GM21526 (cell line): ENCODE data around the gene C21orf58.
"Not testable (repeated sequence)": the region's sequence is repeated elsewhere in the genome, so short reads cannot be mapped to it uniquely, and the experiment has no call there.

Experiments
- ATAC-seq: cut with Tn5 transposase; IDR thresholded peaks from one replicate; pipeline ENCODE4 v1.9.1; 2021; ENCODE audit warnings: moderate library complexity; ENCODE audit not compliant: unreplicated experiment, low FRiP score

Gene C21orf58

DNA sequence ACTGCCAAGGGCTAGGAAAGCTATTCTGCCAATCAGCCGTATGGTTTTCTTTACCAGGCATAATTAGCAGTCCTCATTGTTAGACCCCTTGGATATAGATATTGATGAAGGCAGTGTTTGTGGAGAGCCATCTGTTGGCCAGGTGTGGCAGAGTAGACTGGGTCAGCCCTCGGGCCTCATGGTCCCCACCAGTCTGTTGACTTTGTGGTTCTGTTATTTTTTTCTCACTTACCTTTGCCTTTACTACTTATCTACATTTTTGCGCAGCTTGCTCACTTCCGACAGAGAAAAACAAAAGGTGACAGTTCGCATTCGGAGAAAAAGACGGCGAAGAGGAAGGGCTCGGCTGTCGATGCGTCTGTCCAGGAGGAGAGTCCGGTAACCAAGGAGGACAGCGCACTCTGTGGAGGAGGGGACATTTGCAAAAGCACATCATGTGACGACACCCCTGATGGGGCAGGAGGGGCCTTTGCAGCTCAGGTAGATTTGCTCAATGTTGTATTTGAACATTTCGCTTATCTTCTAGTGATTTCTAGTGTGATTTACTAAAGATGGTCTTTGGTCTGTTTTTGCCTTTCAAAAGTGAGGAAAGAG is 2.5 kb upstream of the C21orf58 start:
- no peak for ATAC-seq

DNA sequence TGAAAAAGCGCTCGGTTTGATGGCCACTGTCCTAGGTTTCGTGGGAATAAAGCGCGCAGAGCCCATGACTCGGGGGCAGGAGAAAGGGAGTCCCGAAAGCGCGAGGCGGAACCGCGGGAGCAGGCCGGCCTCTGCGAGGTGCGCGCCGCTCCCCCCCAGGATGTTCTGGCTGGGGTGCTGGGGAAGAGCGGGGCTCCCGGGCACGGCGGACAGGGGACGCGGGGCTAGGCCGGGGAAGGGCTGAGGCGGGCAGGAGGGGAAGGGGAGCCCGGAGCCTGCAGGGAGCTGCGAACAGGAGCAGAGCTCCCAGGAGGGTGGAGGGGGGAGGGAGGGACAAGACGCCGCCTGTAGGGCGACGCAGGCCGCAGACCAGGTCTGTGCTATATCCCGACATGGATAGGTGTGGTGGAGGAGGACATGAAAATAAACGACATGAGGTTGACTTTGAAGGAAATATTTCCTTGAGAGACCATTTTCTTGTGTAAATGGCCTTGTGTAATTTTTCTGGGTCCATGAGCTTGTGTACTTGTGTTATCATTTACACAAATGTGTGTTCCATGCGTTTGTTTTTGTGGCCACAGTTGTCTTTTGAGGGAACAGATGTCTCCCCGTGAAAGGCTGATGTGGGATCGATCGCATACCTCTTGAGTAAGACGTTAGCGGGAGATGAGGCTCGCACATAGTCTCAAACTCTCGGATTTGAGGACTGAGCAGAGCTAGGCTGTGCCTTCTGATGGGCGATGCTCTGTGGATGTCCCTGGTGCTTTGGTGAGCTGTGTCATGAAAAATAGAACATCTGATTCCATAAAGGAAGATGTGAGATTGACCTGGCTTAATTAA is 1.6 kb upstream of the C21orf58 start:
- peak; percentile 7 for ATAC-seq

DNA sequence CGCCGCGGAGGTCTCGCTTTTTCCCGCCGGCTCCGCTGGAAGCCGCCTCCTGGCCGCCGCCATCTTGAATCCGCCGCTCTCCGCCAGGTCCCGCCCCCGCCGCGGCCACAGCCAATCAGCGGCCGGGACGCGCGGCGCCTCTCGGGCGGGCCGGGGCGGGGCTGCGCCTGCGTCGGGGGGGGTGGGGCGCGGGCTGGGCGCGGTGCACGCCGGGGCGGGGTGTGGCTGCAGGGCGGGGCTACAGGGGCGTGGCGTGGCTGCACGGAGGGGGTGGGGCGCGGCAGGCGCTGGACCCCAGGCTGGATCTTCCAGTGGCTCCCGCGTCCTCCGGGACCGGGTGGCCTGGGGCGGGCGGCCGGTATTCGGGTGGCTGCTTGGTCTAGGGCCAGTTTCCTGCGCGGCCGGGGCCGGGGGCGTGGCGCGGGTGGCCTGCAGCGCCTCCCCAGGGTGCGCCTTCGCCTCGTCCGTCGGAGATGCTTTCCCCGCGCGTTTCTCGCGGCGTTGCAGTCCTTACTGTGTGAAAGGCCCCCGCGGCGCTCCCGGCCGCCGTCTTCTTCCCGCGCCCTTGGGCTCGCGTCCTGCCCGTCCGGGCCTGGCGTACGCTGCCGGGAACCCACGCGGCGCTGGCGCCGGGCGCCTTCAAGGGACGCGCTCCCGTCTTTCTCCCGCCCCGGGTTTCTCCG is 861 bp upstream of the C21orf58 start:
- ATAC-seq, result peak; percentile 42

DNA sequence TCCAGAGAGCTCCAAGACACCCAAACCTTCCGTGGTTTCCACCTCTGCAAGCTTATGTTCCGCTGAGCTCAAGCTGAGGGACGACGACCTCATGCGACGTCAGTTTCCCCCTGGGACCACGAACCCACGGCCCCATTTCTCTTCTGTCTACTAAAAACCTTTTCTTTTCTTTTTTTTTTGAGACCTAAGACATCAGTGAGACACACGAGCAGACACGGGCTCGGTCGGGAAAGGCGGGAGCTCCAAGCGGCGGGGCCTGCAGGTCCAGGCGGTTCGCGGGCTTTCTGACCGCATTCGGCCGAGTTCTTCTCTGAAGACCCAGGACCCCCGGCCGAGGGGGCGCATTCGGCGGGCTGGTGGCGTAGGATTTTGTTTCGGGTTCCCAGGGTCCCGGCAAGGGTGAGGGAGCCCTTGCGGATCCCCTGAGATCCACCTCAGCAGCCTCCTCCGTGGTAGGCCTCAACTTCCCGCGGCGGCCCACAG is 402 bp downstream of the C21orf58 start:
- ATAC-seq, result peak; percentile 1

DNA sequence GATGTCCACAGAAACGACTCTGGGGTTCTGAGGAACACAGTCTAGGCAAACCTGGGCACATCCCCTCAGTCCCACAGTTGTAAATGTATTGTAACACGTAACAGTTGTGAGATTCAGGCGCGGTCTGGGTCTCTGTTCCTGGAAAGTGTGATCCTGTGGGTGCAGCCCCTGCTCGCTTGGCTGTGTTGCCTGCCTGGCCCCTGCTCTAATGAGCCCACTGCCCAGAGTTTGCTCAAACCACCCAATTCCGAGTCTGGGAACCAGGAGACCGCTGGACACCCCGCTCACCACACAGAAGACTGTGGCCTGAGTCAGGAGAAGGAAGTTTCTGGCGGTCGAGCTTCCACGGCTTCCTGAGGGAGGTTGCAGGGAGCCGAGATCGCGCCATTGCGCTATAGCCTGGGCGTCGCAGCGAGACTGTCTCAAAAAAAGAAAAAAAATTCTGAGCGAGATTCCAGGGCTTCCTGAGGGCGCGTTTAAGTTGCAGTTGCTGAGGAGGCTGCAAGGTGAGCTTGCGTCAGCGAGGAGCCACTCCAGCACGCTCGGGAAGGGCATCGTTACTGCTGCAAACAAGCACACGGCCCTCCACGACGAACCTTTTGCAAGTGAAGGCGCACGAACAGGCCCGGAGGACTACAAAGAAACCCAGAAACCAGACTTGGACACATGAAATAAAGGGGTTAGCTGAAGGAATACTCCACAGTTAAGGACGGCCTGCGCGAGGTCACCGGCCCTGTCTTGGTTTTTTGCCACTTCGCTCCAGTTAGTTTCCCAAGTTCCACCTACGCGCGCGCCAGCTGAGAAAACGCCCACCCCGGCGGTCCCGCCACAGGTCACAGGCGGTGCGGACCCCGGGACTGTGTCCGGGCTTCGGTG is 1.1 kb downstream of the C21orf58 start:
- no peak for ATAC-seq

DNA sequence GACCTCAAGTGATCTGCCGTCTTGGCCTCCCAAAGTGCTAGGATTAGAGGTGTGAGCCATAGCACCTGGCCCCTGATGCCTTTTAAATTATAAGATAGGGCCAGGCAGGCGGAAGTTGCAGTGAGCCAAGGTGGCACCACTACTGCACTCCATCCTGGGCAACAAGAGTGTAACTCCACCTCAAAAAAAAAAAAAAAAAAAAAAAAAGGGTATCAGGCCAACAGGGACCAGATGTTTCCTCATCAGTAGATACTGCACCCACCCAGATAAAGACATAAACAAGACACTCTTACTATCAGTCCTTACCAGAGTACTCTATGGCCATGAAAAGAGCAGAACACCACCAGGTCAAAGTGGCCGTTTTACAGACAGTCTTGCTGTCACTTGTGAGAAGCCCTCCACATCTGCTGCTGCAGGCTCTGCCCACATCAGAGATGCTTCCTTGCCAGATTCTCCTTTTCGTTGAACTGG is 3.3 kb downstream of the C21orf58 start:
- ATAC-seq, result no peak

DNA sequence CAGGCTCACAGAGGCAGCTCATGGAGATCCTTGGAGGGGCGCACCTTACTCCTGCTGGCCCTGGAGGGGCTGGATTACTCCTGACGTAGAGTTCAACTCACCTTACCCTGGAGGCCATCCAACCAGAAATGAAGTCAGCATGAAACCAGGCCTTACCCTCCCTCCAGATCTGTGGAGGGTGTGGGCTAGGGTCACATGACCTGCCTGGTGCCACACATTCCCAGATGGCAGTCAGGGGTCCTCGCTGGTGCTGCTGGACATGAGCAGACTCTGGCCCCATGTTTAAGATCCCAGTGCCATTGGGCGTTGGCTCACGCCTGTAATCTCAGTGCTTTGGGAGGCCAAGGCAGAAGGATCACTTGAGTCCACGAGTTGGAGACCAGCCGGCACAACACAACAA is 4.5 kb downstream of the C21orf58 start:
- no peak for ATAC-seq

DNA sequence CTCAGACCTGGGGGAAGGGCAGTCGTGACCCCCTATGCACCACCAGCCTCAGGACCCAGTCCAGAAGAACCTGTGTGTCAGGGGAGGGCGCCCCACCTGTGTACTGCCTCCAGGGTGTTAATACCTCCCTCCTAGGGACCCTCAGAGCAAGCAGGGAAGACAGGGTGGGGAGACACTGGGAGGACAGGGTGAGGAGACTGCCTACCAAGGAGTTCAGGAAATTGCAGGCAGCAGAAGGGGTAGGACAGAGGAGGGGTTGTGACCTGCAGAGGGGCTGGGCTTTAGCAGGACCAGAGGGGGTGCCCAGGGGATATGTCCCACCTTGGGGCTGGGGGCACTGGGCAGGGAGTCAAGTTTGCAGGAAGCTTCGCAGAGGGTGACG is 5.2 kb downstream of the C21orf58 start:
- no peak for ATAC-seq

DNA sequence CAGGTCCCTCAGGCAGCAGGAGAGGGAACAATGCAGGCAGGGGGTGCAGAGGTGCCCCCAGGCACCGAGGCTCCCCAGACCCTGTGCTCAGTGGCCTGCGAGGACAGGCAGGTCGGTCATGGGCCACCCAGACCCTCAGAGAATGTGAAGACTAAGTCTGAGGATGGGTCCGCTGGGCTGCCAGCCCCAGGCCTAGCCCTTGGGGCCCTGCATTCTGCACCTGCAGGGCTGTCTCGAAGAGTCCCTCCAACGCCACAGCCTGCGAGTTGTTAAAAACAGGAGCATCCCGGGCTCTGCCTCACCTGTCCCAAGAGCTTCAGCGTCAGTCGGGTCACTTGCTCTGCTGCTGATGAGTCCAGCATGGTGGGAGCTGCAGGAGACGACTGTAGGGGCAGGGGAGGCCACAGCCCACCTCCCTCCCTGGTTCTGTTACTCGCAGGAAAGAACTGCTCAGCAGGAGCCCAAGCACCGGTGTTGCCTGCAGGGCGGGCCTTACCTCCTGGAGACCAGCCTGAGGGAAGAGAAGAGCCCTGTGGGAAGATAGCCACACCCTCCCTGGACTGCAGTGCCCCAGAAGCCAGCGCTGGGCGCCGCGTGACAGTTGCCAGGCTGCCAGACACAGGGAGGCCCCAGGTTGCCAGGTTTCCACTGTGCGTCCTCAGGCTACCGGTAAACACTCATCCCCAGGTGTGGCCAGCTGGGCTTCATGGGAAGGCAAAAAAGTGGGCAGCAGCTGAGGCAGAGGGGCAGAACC is 5.8 kb downstream of the C21orf58 start:
- no peak for ATAC-seq

DNA sequence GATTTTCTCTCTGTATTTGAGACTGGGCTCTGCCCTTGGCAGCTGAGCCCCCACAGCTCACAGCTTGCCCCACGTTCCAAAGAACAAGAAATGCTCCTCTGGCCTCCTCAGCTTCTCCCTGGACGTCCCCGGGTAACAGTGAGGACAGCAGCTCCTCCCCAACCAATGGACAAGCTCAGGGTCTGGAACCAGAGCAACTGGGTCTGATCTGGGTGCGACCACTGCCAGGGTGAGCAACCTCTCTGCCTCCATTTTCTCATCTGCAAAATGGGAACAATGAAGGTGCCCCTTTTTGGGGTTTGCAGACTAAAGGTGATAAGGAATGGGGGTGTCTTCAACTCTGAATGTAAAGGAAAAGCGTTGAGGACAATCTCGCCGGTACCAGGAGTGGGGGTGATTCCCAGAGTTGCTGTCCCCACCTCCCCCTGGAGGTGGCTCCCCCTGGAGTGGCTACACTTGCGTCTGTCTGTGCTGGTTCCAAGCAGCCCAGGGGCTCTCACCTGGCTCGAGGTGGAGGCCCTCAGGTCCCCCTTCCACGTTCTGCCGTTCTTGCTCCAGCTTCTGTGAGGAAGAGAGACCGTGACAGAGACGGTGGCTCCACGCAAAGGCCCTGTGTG is 6.9 kb downstream of the C21orf58 start:
- no peak for ATAC-seq

DNA sequence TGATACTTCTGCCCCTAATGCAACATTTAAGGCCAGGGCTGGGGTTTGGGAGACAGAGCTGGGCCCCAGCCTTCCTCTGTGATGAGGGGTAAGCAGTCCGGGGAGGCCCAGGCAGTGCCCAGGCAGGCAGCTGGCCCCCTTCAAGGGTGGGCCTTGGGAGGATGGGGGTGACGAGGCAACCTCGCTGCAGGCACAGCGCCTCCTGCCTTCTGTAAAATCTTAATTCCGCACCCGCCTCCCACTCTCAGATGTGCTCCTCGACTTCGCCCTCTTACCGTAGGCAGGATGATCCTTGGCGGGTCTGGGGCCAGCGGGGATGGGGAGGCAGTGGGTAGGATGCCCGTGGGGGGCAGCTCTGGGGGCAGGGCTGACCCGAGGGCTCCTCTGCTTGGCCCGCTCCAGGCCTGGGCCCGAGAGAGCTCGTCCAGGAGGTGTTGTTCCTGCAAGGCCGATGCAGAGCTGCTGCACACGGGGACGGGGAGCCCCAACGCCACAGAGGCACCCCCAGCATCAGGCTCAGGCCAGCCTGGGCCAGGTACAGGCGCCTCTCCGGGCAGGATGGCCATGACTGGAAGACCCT is 9.1 kb downstream of the C21orf58 start:
- no peak for ATAC-seq

DNA sequence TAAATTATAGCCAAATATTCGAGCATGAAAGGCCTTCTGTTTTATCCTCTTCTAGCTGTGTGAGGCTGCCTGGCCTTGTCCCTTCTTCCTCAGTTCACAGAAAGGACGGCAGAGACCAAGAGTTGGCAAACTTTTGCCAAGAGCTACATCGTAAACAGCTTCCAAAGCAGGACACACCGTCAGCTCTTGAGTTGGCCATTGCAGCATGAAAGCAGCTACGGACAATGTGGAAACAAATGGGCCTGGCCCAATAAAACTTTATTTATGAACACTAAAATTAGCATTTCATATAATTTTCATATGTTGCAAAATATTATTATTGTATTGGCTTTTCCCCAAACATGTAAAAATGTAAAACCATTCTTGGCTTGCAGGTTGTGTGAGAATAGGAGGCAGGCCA is 10.7 kb downstream of the C21orf58 start:
- ATAC-seq, result no peak

DNA sequence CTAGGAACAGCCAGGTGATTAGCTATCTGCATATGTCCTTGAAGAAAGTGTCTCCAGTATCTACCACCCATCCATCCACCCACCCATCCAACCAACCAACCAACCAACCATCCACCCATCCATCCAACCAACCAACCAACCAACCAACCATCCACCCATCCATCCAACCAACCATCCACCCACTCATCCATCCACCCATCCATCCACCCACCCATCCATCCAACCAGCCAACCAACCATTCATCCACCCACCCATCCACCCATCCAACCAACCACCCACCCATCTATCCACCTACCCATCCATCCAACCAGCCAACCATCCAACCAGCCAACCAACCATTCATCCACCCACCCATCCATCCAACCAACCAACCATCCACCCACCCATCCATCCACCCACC is 12.1 kb downstream of the C21orf58 start:
- no peak for ATAC-seq

DNA sequence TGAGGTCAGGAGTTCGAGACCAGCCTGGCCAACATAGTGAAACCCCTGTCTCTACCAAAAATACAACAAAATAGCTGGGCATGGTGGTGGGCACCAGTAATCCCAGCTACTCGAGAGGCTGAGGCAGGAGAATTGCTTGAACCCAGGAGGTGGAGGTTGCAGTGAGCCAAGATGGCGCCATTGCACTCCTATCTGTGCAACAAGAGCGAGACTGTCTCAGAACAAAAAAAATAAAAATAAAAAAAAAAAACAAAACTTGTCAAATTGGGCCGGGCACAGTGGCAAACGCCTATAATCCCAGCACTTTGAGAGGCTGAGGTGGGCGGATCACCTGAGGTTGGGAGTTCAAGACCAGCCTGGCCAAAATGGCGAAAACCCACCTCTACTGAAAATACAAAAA is 13.4 kb downstream of the C21orf58 start:
- not testable (repeated sequence) for ATAC-seq

DNA sequence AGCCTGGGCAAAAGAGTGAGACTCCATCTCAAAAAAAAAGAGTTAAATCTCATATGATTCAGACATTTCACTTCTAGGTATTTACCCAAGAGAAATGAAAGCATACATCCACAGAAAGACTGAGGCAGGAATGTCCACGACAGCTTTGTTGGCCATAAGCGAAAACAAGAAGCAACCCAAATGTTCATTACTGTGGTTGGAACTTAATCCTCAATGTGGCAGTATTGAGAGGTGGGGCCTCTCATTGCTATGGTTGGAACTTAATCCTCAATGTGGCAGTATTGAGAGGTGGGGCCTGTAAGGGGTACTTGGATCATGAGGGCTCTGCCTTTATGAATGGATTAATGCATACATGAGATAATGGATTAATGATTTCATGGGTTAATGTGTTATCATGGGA is 15.2 kb downstream of the C21orf58 start:
- no peak for ATAC-seq

DNA sequence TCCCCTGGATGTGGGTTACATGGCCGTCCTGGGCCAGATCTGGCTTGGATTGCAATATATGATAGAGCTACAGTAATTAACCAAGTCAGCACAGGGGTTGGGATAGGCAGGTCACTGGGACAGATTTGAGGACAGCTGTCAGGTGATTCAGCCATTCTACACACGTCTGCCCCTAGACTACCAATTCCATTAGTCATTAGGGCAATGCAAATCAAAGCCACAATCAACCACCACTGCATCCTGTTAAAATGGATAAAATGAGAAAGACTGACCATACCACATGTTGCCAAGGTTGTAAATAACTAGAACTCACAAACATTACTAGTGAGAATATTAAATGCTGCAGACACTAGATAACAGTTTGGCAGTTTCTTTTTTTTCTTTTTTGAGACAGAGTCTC is 16.0 kb downstream of the C21orf58 start:
- no peak for ATAC-seq

DNA sequence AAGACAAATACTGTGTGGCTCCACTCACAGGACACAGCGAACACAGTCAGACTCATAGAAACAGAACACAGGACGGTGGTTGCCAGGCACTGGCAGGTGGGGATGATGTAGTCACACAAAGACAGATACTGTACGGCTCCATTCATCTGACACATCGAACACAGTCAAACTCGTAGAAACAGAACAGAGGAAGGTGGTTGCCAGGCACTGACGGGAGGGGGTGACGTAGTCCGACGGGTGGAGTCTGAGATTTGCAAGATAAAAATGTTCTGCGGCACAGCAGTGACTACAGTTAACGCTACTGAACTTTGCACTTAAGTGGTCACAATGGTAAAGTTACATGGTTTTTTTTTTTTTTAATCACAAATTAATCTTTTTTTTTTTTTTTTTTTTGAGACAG is 18.7 kb downstream of the C21orf58 start:
- no peak for ATAC-seq

DNA sequence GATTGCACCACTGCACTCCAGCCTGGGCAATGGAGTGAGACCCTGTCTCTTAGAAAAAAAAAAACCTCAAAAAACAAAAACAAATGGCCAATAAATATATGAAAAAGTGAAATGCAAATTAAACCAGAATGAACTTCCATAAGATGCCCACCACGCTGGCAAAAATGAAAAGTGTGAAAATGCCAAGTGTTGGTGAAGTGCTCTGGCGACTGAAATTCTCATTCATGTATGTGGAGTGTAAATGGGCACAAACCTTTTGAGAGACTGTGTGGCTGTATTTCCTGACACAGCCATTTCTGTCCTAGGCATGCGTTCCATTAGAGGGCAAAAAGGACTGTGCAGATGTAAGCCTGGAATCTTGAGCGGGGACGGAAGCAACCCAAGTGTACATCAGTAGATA is 19.2 kb downstream of the C21orf58 start:
- no peak for ATAC-seq

DNA sequence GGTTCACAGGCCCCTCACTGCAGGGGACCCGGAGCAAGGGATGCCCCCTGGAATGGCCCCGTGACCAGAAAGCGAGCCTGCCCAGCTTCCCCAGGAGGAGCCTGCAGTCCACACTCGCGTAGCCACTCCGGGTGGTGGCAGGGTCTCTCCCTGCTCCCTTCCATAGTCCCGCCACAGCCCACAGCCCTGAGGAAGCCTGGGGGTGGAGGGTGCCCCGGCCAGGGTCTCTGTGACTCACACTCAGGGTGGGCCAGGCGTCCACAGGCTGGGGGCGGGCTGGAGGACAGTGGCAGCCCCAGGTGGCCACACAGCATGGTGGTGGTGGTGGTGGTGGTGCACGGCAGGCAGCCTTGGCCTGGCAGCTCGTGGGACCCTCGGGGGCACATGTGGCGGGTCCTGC is 21.9 kb downstream of the C21orf58 start:
- ATAC-seq, result no peak
